Stimulated activated CD4-positive, alpha-beta T cell treated with anti-CD3 and anti-CD28 coated beads, Interleukin-4, amount 100 ng/mL, for 4 hours (primary cell): ENCODE results near the gene TSPOAP1.

Experiments
- DNase-seq, 2 experiments: peaks; one replicate each; pipeline ENCODE4 v3.0.0-alpha.2; 2020

TSPOAP1 gene

GRCh38 chr17:58276423-58276822, 52.2 kb downstream of the TSPOAP1 start:
- no peak for DNase-seq

GRCh38 chr17:58275417-58275816, 53.2 kb downstream of the TSPOAP1 start:
- DNase-seq, result no peak

GRCh38 chr17:58273453-58274104, 55.0 kb downstream of the TSPOAP1 start:
- DNase-seq, result no peak

GRCh38 chr17:58272367-58273280, 56.0 kb downstream of the TSPOAP1 start:
- no peak for DNase-seq

- no peak for DNase-seq
These were observed 57.2 kb downstream of the TSPOAP1 start for GRCh38 chr17:58271216-58271931.

- DNase-seq, result no peak
These were observed 57.9 kb downstream of the TSPOAP1 start for GRCh38 chr17:58270476-58271215.

GRCh38 chr17:58269557-58270291, 58.9 kb downstream of the TSPOAP1 start:
- DNase-seq, result no peak

GRCh38 chr17:58268774-58269556, 59.6 kb downstream of the TSPOAP1 start:
- no peak for DNase-seq

- DNase-seq, result no peak
These were observed 60.3 kb downstream of the TSPOAP1 start for GRCh38 chr17:58268326-58268725.

- no peak for DNase-seq
These were observed 61.0 kb downstream of the TSPOAP1 start for GRCh38 chr17:58267347-58268324.

- no peak for DNase-seq
These were observed 62.4 kb downstream of the TSPOAP1 start for GRCh38 chr17:58265902-58266875.

- DNase-seq, result no peak
These were observed 63.3 kb downstream of the TSPOAP1 start for GRCh38 chr17:58265271-58265670.

- no peak for DNase-seq
These were observed 64.0 kb downstream of the TSPOAP1 start for GRCh38 chr17:58264407-58265103.

GRCh38 chr17:58263773-58264172, 64.8 kb downstream of the TSPOAP1 start:
- DNase-seq, result no peak

- no peak for DNase-seq
These were observed 66.4 kb downstream of the TSPOAP1 start for GRCh38 chr17:58262149-58262548.

- DNase-seq, result no peak
These were observed 73.8 kb downstream of the TSPOAP1 start for GRCh38 chr17:58254803-58255202.

GRCh38 chr17:58253082-58253481, 75.5 kb downstream of the TSPOAP1 start:
- no peak for DNase-seq

GRCh38 chr17:58252141-58252540, 76.5 kb downstream of the TSPOAP1 start:
- no peak for DNase-seq
